Esophagus squamous epithelium (tissue), 4 donors: ENCODE results near the gene FHL1.

Experiments used
- CTCF ChIP-seq, 6 experiments: fragments of 450-650 bp in 4 of 6; fragments of 200-600 bp in 2 of 6; sonication (generic) in 2 of 6; IDR thresholded peaks; one replicate each; pipeline ENCODE4 v1.5.1; 2016 to 2019; ENCODE audit warnings: antibody characterized with exemption in 6 of 6, mild to moderate bottlenecking in 4 of 6, moderate library complexity in 4 of 6
- POLR2A ChIP-seq, 4 donors: fragments of 450-650 bp; IDR thresholded peaks; one replicate each; pipeline ENCODE4 v1.6.1; 2017; ENCODE audit warnings: antibody characterized with exemption in 4 of 4, mild to moderate bottlenecking in 4 of 4, moderate library complexity in 3 of 4

GRCh38 chrX:136219893-136220292 is 72.6 kb downstream of the FHL1 start:
- TF ChIP-seq POLR2A (IDR thresholded peaks at IDR 0.05) (no peak), CTCF (IDR thresholded peaks at IDR 0.05) (no peak)
